ENCODE results near the gene SELENOM. TPM values are rescaled to one million over a fixed set of nuclear protein-coding genes. Genes with fewer than 3 reads are reported as not detected.
A peak's percentile ranks its signal among the peaks of the same experiment; 100 is the strongest.

Gene SELENOM
- total RNA-seq, 1 donor from 2014 or later = 89.0 TPM

- DNase-seq (no peak), ATAC-seq (no peak)
- H3K4me1 ChIP-seq = peaks cover 4% of the 10 kb centered on the region
- intact Hi-C loops (cut with DNase I) = no loop called here
- H3K4me3 ChIP-seq = no peak overlapping the region
- H3K27me3 ChIP-seq = no peaks in the 10 kb centered on the region
- no peaks in the 10 kb centered on the region for H3K36me3 ChIP-seq
- H3K9me3 ChIP-seq = no peaks in the 10 kb centered on the region
- TF ChIP-seq CTCF (IDR thresholded peaks at IDR 0.05) = peak; percentile 13
- no peak overlapping the region for H3K27ac ChIP-seq
These were observed 43.2 kb upstream of the SELENOM start for GRCh38 chr22:31150615-31151014.

DNA sequence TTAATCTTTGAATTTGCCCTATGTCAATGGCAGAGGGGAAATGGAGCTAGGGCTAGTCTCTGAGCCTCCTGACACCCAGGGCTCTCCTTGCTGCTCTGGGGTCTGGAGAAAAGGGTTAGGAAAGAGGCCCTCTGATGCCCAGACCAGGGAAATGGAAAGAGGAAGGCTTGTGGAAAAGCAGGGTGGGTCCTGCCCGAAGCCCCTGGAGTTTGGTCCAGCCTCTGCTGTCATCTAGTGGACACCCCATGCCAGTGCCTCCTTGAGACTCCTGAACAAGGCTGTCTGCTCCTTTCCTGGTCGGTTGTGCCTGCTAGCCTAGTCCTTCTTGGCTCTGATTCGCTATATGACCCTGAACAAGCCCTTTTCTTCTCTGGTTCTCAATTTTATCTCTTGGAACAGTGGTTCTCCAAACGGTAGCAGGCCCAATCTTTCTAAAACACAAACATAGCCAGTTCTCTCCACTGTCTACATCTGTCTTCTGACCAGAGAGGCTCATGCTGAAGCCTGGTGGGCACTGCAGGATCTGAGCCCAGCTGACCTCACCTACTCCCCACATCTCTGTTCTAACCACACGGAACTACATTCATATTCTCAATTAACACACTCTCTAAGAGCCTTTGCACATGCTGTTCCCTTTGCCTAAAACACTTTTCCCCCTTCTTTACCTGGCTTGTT is 41.7 kb upstream of the SELENOM start:
- intact Hi-C loops (cut with DNase I) = no loop called here
- H3K27ac ChIP-seq = no peak overlapping the region
- TF ChIP-seq CTCF (IDR thresholded peaks at IDR 0.05) = peak; percentile 86
- H3K27me3 ChIP-seq = no peaks in the 10 kb centered on the region
- ATAC-seq = peak; percentile 98
- DNase-seq = peak; percentile 77
- no peaks in the 10 kb centered on the region for H3K36me3 ChIP-seq
- H3K4me1 ChIP-seq = peaks cover 4% of the 10 kb centered on the region
- H3K9me3 ChIP-seq = no peaks in the 10 kb centered on the region
- no peak overlapping the region for H3K4me3 ChIP-seq

GRCh38 chr22:31148488-31148887 is 41.1 kb upstream of the SELENOM start:
- no peak overlapping the region for H3K27ac ChIP-seq
- no peak for ATAC-seq

GRCh38 chr22:31144223-31144622 is 36.9 kb upstream of the SELENOM start:
- intact Hi-C loops (cut with DNase I) = no loop called here
- DNase-seq (no peak), ATAC-seq (no peak)
- Histone ChIP-seq H3K9me3 (no peaks in the 10 kb centered on the region), H3K36me3 (no peaks in the 10 kb centered on the region), H3K4me1 (peaks cover 4% of the 10 kb centered on the region), H3K27ac (no peak overlapping the region), H3K4me3 (no peak overlapping the region), H3K27me3 (no peaks in the 10 kb centered on the region)
- TF ChIP-seq CTCF (IDR thresholded peaks at IDR 0.05) = no peak

More at GRCh38 chr22:31148488-31148887, 41.1 kb upstream of the SELENOM start:
- H3K4me3 ChIP-seq = no peak overlapping the region
- intact Hi-C loops (cut with DNase I) = no loop called here
- no peaks in the 10 kb centered on the region for H3K27me3 ChIP-seq
- H3K9me3 ChIP-seq = no peaks in the 10 kb centered on the region
- H3K36me3 ChIP-seq = no peaks in the 10 kb centered on the region
- peak; percentile 29 for DNase-seq
- TF ChIP-seq CTCF (IDR thresholded peaks at IDR 0.05) = no peak
- peaks cover 4% of the 10 kb centered on the region for H3K4me1 ChIP-seq

DNA sequence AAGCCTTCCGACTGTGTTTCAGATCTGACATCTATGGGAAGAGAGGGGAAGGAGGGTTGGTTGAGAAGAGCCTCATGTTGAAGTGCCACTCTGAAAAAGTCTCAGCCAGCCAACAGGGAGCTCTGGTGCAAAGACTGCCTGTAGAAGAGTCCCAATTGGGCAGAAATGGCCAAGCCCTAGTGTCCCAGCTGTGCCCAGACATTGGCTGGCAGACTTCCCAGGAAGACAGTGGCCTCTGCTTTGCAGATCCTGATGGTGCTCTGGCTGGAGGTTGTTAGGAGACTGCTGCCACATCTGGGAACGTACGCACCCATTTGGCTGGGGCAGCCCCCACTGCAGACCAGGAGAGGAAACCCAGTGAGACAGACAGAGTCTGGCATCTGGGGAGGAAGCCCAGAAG is 36.2 kb upstream of the SELENOM start:
- DNase-seq (peak; percentile 54), ATAC-seq (no peak)
- intact Hi-C loops (cut with DNase I) = no loop called here
- Histone ChIP-seq H3K4me3 (no peak overlapping the region), H3K4me1 (peaks cover under 1% of the 10 kb centered on the region), H3K9me3 (no peaks in the 10 kb centered on the region), H3K36me3 (no peaks in the 10 kb centered on the region), H3K27me3 (no peaks in the 10 kb centered on the region), H3K27ac (no peak overlapping the region)
- TF ChIP-seq CTCF (IDR thresholded peaks at IDR 0.05) = no peak

- H3K27ac ChIP-seq = no peak overlapping the region
- ATAC-seq (no peak), DNase-seq (peak; percentile 28)
- intact Hi-C loops (cut with DNase I) = no loop called here
- no peaks in the 10 kb centered on the region for H3K27me3 ChIP-seq
- no peaks in the 10 kb centered on the region for H3K36me3 ChIP-seq
- H3K4me3 ChIP-seq = no peak overlapping the region
- no peak for TF ChIP-seq CTCF (IDR thresholded peaks at IDR 0.05)
- no peaks in the 10 kb centered on the region for H3K9me3 ChIP-seq
- H3K4me1 ChIP-seq = no peaks in the 10 kb centered on the region
These were observed 35.7 kb upstream of the SELENOM start for GRCh38 chr22:31143038-31143437.
